HG03175 (cell line): ENCODE results near the gene LTBP1.

Experiments used
- ATAC-seq: cut with Tn5 transposase; IDR thresholded peaks from one replicate; pipeline ENCODE4 v1.9.1; 2021; ENCODE audit warnings: mild to moderate bottlenecking, moderate library complexity; ENCODE audit not compliant: unreplicated experiment

Gene LTBP1

GRCh38 chr2:33326100-33326499 lies 379.3 kb downstream of the LTBP1 start:
- no peak for ATAC-seq

GRCh38 chr2:33333433-33333832 lies 386.7 kb downstream of the LTBP1 start:
- no peak for ATAC-seq

- no peak for ATAC-seq
Observed at GRCh38 chr2:33334083-33334482, 387.3 kb downstream of the LTBP1 start.

- no peak for ATAC-seq
Observed at GRCh38 chr2:33335516-33335915, 388.8 kb downstream of the LTBP1 start.

GRCh38 chr2:33336036-33336625 lies 389.4 kb downstream of the LTBP1 start:
- ATAC-seq: peak; percentile 74

GRCh38 chr2:33337385-33337960 lies 390.7 kb downstream of the LTBP1 start:
- ATAC-seq: no peak

- ATAC-seq: no peak
Observed at GRCh38 chr2:33337981-33338380, 391.2 kb downstream of the LTBP1 start.

- ATAC-seq: no peak
Observed at GRCh38 chr2:33339269-33339668, 392.5 kb downstream of the LTBP1 start.

GRCh38 chr2:33340280-33340679 lies 393.5 kb downstream of the LTBP1 start:
- no peak for ATAC-seq

GRCh38 chr2:33342171-33342570 lies 395.4 kb downstream of the LTBP1 start:
- no peak for ATAC-seq

GRCh38 chr2:33342705-33343104 lies 396.0 kb downstream of the LTBP1 start:
- no peak for ATAC-seq

GRCh38 chr2:33343387-33343895 lies 396.7 kb downstream of the LTBP1 start:
- no peak for ATAC-seq

GRCh38 chr2:33344230-33344629 lies 397.5 kb downstream of the LTBP1 start:
- ATAC-seq: no peak

- no peak for ATAC-seq
Observed at GRCh38 chr2:33347856-33348255, 401.1 kb downstream of the LTBP1 start.

- ATAC-seq: no peak
Observed at GRCh38 chr2:33350632-33351031, 403.9 kb downstream of the LTBP1 start.

GRCh38 chr2:33351781-33352180 lies 405.0 kb downstream of the LTBP1 start:
- ATAC-seq: no peak

GRCh38 chr2:33354981-33355380 lies 408.2 kb downstream of the LTBP1 start:
- ATAC-seq: no peak

- ATAC-seq: no peak
Observed at GRCh38 chr2:33358878-33359277, 412.1 kb downstream of the LTBP1 start.

GRCh38 chr2:33363325-33364298 lies 416.9 kb downstream of the LTBP1 start:
- ATAC-seq: no peak

GRCh38 chr2:33365264-33365970 lies 418.7 kb downstream of the LTBP1 start:
- no peak for ATAC-seq

- no peak for ATAC-seq
Observed at GRCh38 chr2:33366473-33366872, 419.7 kb downstream of the LTBP1 start.
